ENCODE results near the gene CACNA1C.
A peak's percentile ranks its signal among the peaks of the same experiment; 100 is the strongest.

The CACNA1C gene

DNA sequence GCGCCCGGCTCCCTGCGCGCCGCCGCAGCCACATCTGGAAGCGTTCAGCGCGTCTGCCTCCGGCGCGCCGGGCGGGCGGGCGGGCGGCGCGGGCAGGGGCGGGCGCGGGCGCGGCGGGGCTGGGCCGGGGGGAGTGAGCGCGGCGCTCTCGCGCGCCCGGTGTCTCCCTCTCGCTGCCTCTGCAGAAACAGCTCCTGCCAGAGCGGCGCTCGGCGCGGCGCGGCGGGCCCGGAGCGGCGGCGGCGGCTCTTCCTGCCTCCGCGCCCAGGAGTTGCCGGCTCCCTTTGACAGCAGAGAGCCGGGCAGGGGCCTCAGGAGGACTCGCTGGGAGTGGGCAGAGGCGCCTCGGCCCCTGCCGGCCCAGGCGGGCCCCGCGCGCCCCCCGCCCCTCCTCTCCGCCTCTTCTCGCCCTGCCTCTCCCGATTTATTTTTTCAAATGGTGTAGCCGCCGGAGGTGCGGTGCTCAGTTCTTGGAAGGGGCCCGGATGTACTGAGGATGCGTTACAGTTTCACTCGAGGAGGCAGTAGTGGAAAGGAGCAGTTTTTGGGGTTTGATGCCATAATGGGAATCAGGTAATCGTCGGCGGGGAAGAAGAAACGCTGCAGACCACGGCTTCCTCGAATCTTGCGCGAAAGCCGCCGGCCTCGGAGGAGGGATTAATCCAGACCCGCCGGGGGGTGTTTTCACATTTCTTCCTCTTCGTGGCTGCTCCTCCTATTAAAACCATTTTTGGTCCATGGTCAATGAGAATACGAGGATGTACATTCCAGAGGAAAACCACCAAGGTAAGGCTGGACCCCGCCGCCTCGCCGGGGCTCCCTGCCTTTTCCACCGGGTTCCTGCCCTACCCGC is at the start of gene CACNA1C:
CACNA1C (plus strand) TSS at position 162 of the 853 bp plus-strand sequence; CDS start at position 738, 576 bp downstream.
- DNase-seq, result no peak

GRCh38 chr12:2003676-2004112 is 49.1 kb upstream of the CACNA1C start:
- peak; percentile 45 for DNase-seq

DNA sequence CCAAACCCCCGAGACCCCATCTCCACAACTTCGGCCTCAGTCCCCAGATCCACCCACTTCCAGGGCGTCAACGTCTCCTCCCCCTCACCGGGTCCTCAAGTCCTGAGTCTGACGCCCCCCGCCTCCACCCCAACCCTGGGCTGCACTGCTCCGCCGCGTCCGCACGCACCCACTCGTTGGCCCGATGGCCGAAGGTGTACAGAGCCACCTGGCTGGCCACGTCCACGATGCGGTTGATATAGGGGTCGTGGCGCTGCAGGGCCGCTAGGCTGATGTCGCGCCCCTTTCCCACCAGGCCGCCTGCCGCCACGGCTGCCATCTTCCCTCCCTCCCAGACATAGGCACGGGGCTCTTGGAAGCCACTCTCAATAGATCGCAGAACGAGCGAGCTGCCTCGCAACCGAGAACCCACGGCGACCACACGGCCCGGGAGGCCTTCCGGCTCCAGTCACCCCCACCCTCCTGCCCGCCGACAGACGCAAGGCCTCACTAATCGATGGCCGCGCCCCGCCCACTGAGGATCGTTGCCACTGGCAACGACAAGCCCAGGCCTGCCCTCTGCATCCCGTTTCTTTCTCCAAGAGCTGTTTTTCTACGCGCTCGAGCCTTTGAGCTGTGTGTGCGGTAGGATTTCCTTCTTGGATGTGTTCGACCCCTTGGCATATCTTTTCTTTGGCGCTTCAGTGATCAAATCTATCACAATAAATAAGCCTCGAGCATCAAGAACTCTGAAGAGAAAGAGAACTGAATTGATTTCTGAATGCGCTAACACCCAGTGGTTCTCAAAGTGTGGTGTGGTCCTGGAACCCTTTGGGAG is 48.5 kb upstream of the CACNA1C start, which contains the start of gene DCP1B:
DCP1B (minus strand) TSS at position 345 of the 817 bp plus-strand sequence; CDS start at position 319, 26 bp downstream.
- DNase-seq, result peak; percentile 93

DNA sequence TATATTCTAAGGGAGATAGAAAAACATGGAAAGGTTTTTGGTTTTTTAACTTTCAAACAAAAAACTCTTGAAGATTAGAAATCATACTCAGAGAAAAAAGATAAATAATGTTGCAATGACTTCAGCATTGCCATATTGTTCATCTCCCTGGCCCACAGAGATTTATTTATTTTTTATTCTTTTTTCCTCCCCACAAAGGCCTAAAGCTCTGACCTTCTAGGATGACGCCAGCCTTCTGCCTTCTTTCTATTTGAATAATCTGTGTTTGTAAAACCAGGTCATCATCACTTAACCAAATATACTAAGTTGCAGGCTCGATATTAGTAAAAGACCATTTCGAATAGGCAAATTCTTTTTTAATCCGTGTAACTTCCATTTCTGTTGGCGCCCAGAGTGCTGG is 44.1 kb upstream of the CACNA1C start:
- no peak for DNase-seq

DNA sequence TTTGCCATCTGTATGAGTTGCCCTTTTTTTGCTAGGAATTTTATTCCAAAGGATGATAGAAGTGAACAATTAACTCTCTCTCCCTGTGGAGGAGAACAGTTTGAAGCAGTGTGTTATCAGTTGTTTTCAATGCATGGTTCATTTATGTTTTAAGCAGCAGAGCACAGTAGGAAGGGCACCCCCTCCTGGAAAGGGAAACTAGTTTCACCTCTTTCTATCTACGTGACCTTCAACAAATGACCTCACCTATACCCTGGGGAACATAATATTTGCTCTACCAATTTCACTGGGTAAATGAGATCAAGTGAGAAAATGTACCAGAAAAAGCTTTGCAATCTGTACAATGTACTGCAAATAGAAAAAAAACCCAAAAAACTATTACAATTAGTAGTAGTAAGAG is 43.2 kb upstream of the CACNA1C start:
- no peak for DNase-seq

DNA sequence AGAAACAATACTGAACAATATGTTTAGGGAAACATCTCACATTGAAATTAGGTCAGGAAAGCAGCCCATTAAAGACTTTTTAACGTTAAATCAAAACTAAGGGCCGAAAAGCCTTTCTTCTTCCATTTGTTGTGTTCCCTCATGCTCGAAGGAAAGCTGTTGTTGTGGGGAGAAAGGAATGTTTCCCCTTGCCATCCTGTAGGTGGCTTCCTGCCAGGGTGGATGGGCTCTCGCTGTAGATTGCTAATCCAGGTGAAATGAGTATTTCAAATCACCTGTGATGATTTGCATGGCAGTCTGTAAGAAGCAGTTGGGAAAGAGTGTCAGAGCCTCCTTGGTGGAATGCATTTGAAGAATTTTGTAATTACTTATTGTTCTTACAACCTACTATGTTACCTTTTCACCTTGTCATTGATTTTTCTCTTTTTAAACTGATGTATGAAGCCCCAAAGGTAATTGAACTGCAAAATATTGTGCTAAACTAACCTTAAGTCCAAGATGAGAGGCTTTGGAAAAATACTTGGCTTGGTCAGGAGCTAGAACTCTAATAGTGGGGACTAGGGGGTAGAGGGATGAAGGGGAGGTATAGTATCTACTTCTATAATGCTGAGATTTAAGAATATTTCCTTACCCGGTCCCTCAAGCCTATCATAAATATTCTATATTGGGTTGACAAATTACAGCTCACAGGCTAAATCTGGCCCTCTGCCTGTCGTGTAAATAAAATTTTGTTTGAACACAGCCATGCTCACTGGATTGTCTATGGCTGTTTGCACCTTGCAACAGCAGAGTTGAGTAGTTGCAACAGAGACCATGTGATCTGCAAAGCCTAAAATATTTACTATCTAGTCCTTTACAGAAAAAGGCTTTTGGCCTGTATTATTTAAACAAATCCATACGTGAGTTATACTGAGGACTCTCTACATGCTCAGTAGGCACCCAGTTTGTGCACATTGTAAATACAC is 40.9 kb upstream of the CACNA1C start:
- no peak for DNase-seq

DNA sequence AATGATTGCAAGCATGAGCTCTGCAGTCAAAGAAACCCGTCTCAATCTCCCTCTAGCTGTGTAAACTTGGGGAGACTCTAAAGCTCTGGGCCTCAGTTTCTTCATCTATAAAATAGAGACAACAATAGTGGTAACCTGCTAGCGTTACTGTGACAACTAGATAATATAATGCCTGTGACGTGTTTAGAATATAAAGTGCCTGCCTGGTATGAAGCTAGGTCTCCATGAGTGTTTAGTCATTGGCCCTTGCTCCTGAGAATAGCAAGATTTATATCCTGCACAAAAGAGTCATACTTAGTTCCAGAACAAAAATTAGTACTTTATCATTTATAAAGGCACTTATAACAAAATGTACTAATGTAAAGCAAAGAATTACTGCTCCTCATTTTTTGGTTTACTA is 39.7 kb upstream of the CACNA1C start:
- no peak for DNase-seq

GRCh38 chr12:2013527-2014223 is 39.1 kb upstream of the CACNA1C start:
- no peak for DNase-seq

DNA sequence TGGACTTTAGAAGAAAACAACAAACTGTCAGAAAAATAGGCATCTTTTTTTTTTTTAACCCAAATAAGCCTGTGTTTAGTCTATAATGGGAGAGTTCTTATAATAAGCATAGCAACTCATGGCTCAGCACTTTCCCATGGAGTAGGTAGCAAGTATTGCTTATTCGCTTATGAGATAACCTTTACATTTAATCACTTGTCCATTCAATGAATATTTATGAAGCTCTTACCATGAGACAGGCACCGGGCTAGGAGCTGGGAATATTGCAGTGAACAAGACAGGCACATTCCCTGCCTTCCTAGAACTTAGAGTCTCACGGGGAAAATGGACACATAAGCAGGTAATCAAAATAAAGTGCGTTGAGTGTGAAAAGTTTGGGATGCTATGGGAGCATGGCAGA is 38.6 kb upstream of the CACNA1C start:
- DNase-seq, result no peak

- DNase-seq, result no peak
Measured at GRCh38 chr12:2016862-2017545, 35.8 kb upstream of the CACNA1C start.

- no peak for DNase-seq
Measured at GRCh38 chr12:2017546-2018337, 35.0 kb upstream of the CACNA1C start.

GRCh38 chr12:2018391-2018790 is 34.4 kb upstream of the CACNA1C start:
- DNase-seq, result no peak

DNA sequence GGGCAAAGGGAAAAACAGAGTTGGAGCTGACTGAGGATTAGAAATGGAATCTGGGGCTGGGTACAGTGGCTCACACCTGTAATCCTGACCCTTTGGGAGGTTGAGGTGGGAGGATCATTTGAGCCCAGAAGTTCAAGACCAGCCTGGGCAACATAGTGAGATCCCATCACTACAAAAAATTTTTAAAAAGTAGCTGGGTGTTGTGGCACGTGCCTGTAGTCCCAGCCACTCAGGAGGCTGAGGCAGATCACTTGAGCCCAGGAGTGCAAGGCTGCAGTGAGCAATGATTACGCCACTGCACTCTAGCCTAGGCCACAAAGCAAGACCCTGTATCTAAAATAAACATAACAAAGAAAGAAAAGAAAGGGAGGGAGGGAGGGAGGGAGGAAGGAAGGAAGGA is 33.7 kb upstream of the CACNA1C start:
- no peak for DNase-seq

GRCh38 chr12:2020511-2020910 is 32.3 kb upstream of the CACNA1C start:
- DNase-seq, result no peak

DNA sequence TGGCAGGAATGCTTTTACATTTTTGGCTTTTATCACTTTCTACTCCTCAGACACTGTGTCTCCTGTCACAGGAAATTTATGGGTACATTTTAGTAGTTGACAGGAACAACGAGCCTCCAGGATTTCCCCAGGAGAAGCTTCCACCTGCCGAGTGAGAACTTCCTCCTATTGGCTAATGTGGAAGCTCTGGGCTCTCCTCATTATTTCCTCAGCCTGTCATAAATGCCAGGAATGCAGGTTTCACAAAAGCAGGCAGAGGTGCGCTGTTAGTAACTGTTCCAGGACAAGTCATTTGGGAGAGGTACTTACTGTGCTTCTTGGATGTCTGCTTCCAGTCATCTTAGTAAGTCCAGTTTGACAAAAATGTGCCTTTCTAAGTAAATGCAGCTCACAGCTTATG is 29.4 kb upstream of the CACNA1C start:
- DNase-seq, result no peak

DNA sequence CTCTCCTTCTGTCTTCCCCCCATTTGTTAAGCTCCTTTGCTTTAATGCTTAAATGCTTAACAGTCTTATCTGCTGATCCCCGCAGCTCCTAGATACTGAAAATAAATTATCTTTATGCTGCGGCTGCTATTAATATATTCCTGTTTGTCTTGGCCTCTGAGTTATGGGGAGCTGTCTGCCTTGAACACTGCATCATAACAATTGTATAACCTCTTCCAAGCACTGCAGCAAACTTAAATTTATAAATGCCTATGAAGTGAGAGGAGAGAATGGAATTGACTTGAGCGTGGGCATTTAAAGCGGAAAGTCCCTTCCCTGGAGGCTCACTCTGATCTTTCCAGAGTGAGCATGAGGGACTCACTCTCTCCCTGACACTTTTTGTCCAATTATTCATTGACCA is 25.4 kb upstream of the CACNA1C start:
- no peak for DNase-seq

GRCh38 chr12:2029851-2030250 is 22.9 kb upstream of the CACNA1C start:
- DNase-seq, result no peak

DNA sequence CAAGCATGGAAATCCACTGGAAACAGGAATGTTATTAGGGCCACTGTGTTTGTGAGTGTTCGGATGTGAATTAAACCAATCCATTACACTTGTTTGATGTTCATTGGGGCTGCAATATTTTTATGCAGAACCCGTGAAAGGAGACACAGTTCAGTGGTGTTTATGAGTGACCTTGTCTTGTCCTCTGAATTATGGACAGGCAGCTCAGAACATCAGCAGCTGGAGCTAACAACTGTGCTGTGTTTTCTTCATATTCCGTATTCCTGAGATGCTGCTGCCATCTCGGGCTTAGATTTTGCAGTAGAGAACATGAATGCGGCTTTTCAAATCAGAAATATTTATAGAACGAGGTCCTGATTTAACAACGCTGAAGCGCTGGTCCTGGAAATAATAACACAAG is 20.3 kb upstream of the CACNA1C start:
- no peak for DNase-seq

DNA sequence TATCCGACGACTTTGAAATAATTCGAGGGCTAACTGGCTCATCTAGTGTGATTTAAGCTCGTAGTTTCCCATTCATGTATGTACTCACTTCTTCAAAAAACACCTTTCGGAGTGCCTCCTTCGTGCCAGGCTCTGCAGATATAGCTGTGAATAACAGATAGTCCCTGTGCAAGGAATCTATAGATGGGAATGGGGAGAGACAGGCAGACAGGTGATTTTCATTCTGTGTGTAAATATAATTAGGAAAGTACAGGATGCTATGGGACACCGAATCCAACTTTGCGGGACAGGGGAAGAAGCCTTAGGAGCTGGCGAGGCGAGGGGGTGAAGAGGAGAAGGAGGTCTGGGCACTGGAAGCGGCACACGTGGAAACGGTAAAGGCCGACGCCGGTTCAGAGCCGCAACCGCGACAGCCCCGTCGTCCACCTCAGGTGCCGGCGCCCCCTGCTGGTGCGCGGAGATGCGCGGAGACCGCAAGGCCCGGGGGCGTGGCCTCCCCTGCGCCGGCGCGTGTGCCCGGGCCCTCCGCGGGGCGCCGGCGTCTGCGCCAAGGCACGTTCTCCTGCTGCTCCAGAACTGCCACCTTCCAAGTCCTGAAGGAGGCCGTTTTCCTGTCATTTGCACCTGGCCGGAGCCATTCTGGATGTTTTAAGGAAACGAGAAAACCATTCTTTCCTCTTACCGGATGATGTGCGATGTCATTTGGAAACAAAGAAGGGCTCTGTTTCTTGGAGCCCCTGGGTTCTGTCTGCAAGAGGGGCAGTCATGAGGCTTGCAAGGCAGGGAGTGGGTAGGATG is 18.0 kb upstream of the CACNA1C start:
- DNase-seq, result peak; percentile 58
